ENCODE measurements around the gene PACRG.

The PACRG gene

DNA sequence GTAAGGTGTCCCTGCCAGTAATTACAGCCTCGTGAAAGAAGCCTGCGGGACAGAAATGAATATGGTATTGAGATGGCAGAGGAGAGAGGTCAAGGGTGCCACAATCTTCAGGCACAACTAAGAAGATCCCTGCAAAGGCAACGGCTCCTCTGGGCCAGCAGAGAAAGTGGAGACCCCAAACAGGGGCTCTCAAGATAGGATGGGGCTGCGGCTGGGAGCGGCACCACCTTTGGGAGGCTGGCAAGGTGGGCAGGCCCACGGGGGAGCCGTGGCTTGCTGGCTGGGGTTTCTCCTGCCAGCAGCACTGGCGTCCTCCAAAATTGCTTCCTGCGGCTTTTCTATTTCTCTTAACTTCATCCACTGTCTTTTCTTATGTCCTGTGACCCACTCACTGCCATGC lies 503.1 kb downstream of the PACRG start:
- Histone ChIP-seq H3K27me3 (ENCODE audit: low read length) (no peaks in the 10 kb centered on the region), H3F3A (ENCODE audit: insufficient read depth) (no peaks in the 10 kb centered on the region), H3K4me2 (ENCODE audit: low read depth, low read length, poor library complexity, severe bottlenecking) (no peak overlapping the region), H3K79me2 (ENCODE audit: insufficient read depth, low read length) (no peaks in the 10 kb centered on the region), H4K20me1 (ENCODE audit: low read depth, low read length) (no peaks in the 10 kb centered on the region), H3K9ac (ENCODE audit: low read length) (no peak overlapping the region), H2AFZ (ENCODE audit: low read depth, low read length, severe bottlenecking) (no peak overlapping the region), H3K9me2 (replicated peaks; ENCODE audit: insufficient read depth, low read length) (no peaks in the 10 kb centered on the region), H3K36me3 (ENCODE audit: low read length) (no peaks in the 10 kb centered on the region), H3K4me3 (ENCODE audit: insufficient read depth, low read length, poor library complexity, severe bottlenecking) (no peak overlapping the region), H3K27ac (ENCODE audit: low read depth, low read length) (no peak overlapping the region), H3K9me3 (ENCODE audit: insufficient read depth, low read length) (no peaks in the 10 kb centered on the region)
- TF ChIP-seq EZH2phosphoT487 (conservative IDR thresholded peaks at IDR 0.05; ENCODE audit: low read length): no peak
- TF ChIP-seq, protein P1, sequence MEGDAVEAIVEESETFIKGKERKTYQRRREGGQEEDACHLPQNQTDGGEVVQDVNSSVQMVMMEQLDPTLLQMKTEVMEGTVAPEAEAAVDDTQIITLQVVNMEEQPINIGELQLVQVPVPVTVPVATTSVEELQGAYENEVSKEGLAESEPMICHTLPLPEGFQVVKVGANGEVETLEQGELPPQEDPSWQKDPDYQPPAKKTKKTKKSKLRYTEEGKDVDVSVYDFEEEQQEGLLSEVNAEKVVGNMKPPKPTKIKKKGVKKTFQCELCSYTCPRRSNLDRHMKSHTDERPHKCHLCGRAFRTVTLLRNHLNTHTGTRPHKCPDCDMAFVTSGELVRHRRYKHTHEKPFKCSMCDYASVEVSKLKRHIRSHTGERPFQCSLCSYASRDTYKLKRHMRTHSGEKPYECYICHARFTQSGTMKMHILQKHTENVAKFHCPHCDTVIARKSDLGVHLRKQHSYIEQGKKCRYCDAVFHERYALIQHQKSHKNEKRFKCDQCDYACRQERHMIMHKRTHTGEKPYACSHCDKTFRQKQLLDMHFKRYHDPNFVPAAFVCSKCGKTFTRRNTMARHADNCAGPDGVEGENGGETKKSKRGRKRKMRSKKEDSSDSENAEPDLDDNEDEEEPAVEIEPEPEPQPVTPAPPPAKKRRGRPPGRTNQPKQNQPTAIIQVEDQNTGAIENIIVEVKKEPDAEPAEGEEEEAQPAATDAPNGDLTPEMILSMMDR (IDR thresholded peaks at IDR 0.05; ENCODE audit: insufficient read depth, low read length, poor library complexity, severe bottlenecking): no peak

DNA sequence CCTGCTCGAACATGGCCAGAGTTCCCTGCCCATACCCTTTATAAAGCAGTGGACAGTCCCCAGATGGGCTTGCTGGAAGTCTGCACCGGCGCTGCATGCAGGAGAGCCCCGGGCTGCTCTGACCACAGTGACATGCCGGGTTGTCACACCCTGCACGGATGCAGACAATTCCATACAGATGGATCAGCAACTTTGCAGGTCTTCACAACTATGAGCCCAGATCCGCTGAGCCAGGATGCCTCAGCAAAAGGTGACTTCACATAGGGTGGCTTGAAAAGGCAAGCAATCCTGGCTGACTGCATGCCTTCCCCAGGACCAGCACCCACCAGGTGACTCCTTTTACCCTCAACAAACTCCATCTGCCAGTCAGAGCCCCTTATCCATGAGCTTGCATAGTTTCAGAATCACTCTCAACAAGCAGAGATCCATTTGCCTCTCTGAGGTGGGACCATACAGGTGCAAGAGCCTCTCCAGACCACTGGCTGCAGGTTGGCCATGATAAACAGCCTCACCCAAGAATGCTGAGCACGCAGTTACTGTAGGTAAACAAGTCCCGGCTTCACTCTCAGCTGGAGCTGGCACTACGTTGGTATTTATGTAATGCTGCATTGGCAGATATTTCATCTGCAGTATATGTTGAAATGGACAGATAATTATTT lies 503.7 kb downstream of the PACRG start:
- TF ChIP-seq, protein P1 (IDR thresholded peaks at IDR 0.05; ENCODE audit: insufficient read depth, low read length, poor library complexity, severe bottlenecking): no peak
- no peak for TF ChIP-seq EZH2phosphoT487 (conservative IDR thresholded peaks at IDR 0.05; ENCODE audit: low read length)

DNA sequence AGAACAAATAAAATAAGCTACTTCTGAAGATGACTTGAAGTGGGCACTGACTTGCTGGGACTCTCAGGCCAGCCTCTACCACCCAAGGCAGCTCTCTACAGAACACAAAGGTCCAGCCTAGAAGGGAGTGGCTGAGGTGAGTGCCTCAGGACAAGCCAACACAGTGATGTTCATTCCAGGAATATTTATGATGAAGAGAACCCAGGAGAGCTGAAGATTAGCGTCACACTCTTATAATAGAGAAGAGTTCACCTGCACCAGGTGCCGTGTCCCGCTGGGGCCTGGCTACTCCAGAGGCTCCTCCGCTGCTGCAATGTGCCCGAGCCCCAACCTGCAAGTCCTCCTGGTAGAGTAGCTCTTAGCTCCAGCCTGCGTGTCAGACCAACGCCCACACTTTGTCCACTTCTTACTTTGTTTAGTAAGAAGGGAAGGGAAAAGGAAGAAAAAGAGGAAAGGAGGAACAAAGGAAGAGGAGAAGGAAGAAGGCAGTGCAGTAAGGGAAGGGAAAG lies 504.3 kb downstream of the PACRG start:
- H3K27ac ChIP-seq (ENCODE audit: low read depth, low read length): no peak overlapping the region
- H3K9me2 ChIP-seq (replicated peaks; ENCODE audit: insufficient read depth, low read length): no peaks in the 10 kb centered on the region
- no peak for TF ChIP-seq EZH2phosphoT487 (conservative IDR thresholded peaks at IDR 0.05; ENCODE audit: low read length)
- TF ChIP-seq, protein P1 (IDR thresholded peaks at IDR 0.05; ENCODE audit: insufficient read depth, low read length, poor library complexity, severe bottlenecking): no peak
- no peak overlapping the region for H3K9ac ChIP-seq (ENCODE audit: low read length)
- H3K4me2 ChIP-seq (ENCODE audit: low read depth, low read length, poor library complexity, severe bottlenecking): no peak overlapping the region
- no peak overlapping the region for H2AFZ ChIP-seq (ENCODE audit: low read depth, low read length, severe bottlenecking)
- no peaks in the 10 kb centered on the region for H3K36me3 ChIP-seq (ENCODE audit: low read length)
- no peaks in the 10 kb centered on the region for H3K9me3 ChIP-seq (ENCODE audit: insufficient read depth, low read length)
- H3F3A ChIP-seq (ENCODE audit: insufficient read depth): no peaks in the 10 kb centered on the region
- no peaks in the 10 kb centered on the region for H4K20me1 ChIP-seq (ENCODE audit: low read depth, low read length)
- H3K27me3 ChIP-seq (ENCODE audit: low read length): no peaks in the 10 kb centered on the region
- H3K4me3 ChIP-seq (ENCODE audit: insufficient read depth, low read length, poor library complexity, severe bottlenecking): no peak overlapping the region
- no peaks in the 10 kb centered on the region for H3K79me2 ChIP-seq (ENCODE audit: insufficient read depth, low read length)

More for the DNA sequence above, 503.7 kb downstream of the PACRG start:
- H3K4me2 ChIP-seq (ENCODE audit: low read depth, low read length, poor library complexity, severe bottlenecking): no peak overlapping the region
- no peak overlapping the region for H3K9ac ChIP-seq (ENCODE audit: low read length)
- no peaks in the 10 kb centered on the region for H3K27me3 ChIP-seq (ENCODE audit: low read length)
- no peaks in the 10 kb centered on the region for H3K79me2 ChIP-seq (ENCODE audit: insufficient read depth, low read length)
- H3K9me2 ChIP-seq (replicated peaks; ENCODE audit: insufficient read depth, low read length): no peaks in the 10 kb centered on the region
- no peaks in the 10 kb centered on the region for H3K36me3 ChIP-seq (ENCODE audit: low read length)
- no peaks in the 10 kb centered on the region for H4K20me1 ChIP-seq (ENCODE audit: low read depth, low read length)
- H2AFZ ChIP-seq (ENCODE audit: low read depth, low read length, severe bottlenecking): no peak overlapping the region
- no peak overlapping the region for H3K4me3 ChIP-seq (ENCODE audit: insufficient read depth, low read length, poor library complexity, severe bottlenecking)
- no peaks in the 10 kb centered on the region for H3F3A ChIP-seq (ENCODE audit: insufficient read depth)
- no peak overlapping the region for H3K27ac ChIP-seq (ENCODE audit: low read depth, low read length)
- no peaks in the 10 kb centered on the region for H3K9me3 ChIP-seq (ENCODE audit: insufficient read depth, low read length)
